ENCODE data around the gene NAGLU. TPM values are rescaled to one million over a fixed set of nuclear protein-coding genes. Genes with fewer than 3 reads are reported as not detected.

The NAGLU gene
- polyA plus RNA-seq, 1 donor (not counting 4 experiments of a cell fraction or from before 2014, with no cell fraction given): 6.9 TPM

- dilution Hi-C loops (cut with MboI; ENCODE audit: extremely low pct_ligation_motif_present, low sequenced_read_pairs): loop anchor here (25.0 kb wide), 1 partner anchor 207 kb away; no protein-coding TSS in a partner anchor
- Histone ChIP-seq H3K9ac (ENCODE audit: control insufficient read depth, extremely low read depth, insufficient read depth, low read length) (peak overlapping the region; percentile 62), H3K9me3 (ENCODE audit: control insufficient read depth, low read depth, low read length) (no peaks in the 10 kb centered on the region), H3K27me3 (ENCODE audit: control insufficient read depth, extremely low read depth, insufficient read depth, low read length) (no peaks in the 10 kb centered on the region), H3K4me1 (ENCODE audit: control insufficient read depth, extremely low read depth, insufficient read depth, low read length) (peaks cover 41% of the 10 kb centered on the region), H3K9me1 (ENCODE audit: control insufficient read depth, extremely low read depth, insufficient read depth, low read length) (no peaks in the 10 kb centered on the region), H3K4me3 (ENCODE audit: control insufficient read depth in 2 of 3, extremely low read depth in 1 of 3, insufficient read depth in 2 of 3, low read depth in 1 of 3, low read length in 3 of 3) (no peak overlapping the region), H3K4me2 (ENCODE audit: control insufficient read depth, extremely low read depth, insufficient read depth, low read depth, low read length) (peak overlapping the region; percentile 89), H2AFZ (ENCODE audit: control insufficient read depth, low read length) (no peak overlapping the region), H3K27ac (ENCODE audit: control insufficient read depth, insufficient read depth, low read length) (peak overlapping the region; percentile 91), H4K20me1 (ENCODE audit: control insufficient read depth, extremely low read depth, insufficient read depth, low read length) (no peaks in the 10 kb centered on the region), H3K36me3 (ENCODE audit: control insufficient read depth in 2 of 2, extremely low read depth in 1 of 2, insufficient read depth in 2 of 2, low read length in 2 of 2) (peaks cover 6 to 17% of the 10 kb centered on the region in 2 experiments), H3K79me2 (ENCODE audit: control insufficient read depth, insufficient read depth, low read length) (no peaks in the 10 kb centered on the region)
- FAIRE-seq: no peak
- no peak for DNase-seq (ENCODE audit: low read depth, low spot score)
- TF ChIP-seq EZH2 (IDR thresholded peaks at IDR 0.05; ENCODE audit: low read length): no peak
- no peak for TF ChIP-seq CTCF (optimal IDR thresholded peaks at IDR 0.05 in 1 of 3, IDR thresholded peaks at IDR 0.05 in 1 of 3, conservative IDR thresholded peaks at IDR 0.05 in 1 of 3; ENCODE audit: extremely low read depth in 1 of 3, insufficient read depth in 2 of 3, low read length in 3 of 3)
These were observed 17.1 kb upstream of the NAGLU start for GRCh38 chr17:42518755-42519545.

DNA sequence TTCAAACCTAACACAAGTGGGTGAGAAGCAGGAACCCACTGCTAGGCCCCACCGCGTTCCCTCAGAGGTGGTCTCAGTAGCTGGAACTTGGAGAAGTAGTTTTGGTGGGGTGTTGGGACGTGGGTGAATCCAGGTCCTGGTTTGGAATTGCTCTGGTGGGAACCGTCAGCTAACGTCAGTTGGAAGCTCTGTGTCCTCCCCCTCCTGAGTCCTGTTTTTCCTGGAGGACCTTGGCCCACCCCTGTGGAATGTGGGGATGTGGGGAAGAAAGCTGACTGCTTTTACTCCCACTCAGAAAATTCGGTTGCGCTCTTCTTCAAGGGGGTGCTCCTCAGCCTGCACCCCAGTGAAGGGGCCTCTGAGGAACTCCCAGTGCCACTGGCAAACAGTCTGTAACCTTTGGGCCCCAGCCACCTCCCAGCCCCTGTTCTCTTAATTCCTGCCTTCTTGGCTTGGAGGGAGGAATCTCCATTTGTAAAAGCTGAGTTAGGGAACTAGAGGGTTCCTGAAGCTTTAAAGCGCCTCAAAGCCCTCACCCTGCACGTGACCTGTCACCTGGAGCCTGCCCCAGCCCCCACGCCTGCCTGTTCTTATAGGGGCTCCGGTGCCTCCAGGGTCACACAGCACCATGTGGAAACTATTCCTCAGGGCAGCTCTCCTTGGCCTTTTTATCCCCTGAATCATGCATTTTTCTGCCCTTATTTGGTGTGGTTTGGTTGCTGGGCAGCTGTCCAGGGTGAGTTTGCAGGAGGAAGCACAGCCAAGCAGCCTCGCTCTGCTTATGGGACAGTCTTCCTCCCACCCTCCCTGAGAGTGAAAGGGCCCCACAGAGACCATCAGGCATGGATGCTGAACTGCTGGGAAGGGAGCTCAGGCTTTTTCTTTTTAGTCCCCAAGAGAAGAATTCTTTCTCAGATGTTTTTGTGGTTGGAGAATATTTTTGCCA is 16.2 kb upstream of the NAGLU start:
- H3K4me2 ChIP-seq (ENCODE audit: control insufficient read depth, extremely low read depth, insufficient read depth, low read depth, low read length): peak overlapping the region; percentile 89
- no peak for TF ChIP-seq CTCF (optimal IDR thresholded peaks at IDR 0.05 in 1 of 3, IDR thresholded peaks at IDR 0.05 in 1 of 3, conservative IDR thresholded peaks at IDR 0.05 in 1 of 3; ENCODE audit: extremely low read depth in 1 of 3, insufficient read depth in 2 of 3, low read length in 3 of 3)
- H3K27me3 ChIP-seq (ENCODE audit: control insufficient read depth, extremely low read depth, insufficient read depth, low read length): no peaks in the 10 kb centered on the region
- H3K9me1 ChIP-seq (ENCODE audit: control insufficient read depth, extremely low read depth, insufficient read depth, low read length): no peaks in the 10 kb centered on the region
- H3K4me1 ChIP-seq (ENCODE audit: control insufficient read depth, extremely low read depth, insufficient read depth, low read length): peaks cover 44% of the 10 kb centered on the region
- H3K9ac ChIP-seq (ENCODE audit: control insufficient read depth, extremely low read depth, insufficient read depth, low read length): peak overlapping the region; percentile 16
- no peak overlapping the region for H2AFZ ChIP-seq (ENCODE audit: control insufficient read depth, low read length)
- H4K20me1 ChIP-seq (ENCODE audit: control insufficient read depth, extremely low read depth, insufficient read depth, low read length): no peaks in the 10 kb centered on the region
- H3K27ac ChIP-seq (ENCODE audit: control insufficient read depth, insufficient read depth, low read length): peak overlapping the region; percentile 91
- no peaks in the 10 kb centered on the region for H3K79me2 ChIP-seq (ENCODE audit: control insufficient read depth, insufficient read depth, low read length)
- DNase-seq (ENCODE audit: low read depth, low spot score) (no peak), FAIRE-seq (peak; percentile 77)
- dilution Hi-C loops (cut with MboI; ENCODE audit: extremely low pct_ligation_motif_present, low sequenced_read_pairs): loop anchor here (25.0 kb wide), 1 partner anchor 208 kb away; no protein-coding TSS in a partner anchor
- H3K9me3 ChIP-seq (ENCODE audit: control insufficient read depth, low read depth, low read length): no peaks in the 10 kb centered on the region
- no peak overlapping the region for H3K4me3 ChIP-seq (ENCODE audit: control insufficient read depth in 2 of 3, extremely low read depth in 1 of 3, insufficient read depth in 2 of 3, low read depth in 1 of 3, low read length in 3 of 3)
- peaks cover 0 to 12% of the 10 kb centered on the region in 2 experiments for H3K36me3 ChIP-seq (ENCODE audit: control insufficient read depth in 2 of 2, extremely low read depth in 1 of 2, insufficient read depth in 2 of 2, low read length in 2 of 2)

All from keratinocyte (primary cell).